H1 (cell line): ENCODE results near the gene KMT5C. TPM values are rescaled to one million over a fixed set of nuclear protein-coding genes. Genes with fewer than 3 reads are reported as not detected.

ENCODE experiments used
- CTCF ChIA-PET: fragments of 300-600 bp; sonication (Branson Sonifier 250); formaldehyde crosslinking; loops from one replicate; lab custom pipeline; 2021; ENCODE audit not compliant: partially characterized antibody; lab: Charles Lee
- POLR2A ChIA-PET: fragments of 300-600 bp; sonication (Branson Sonifier 250); formaldehyde crosslinking; loops from one replicate; lab custom pipeline; 2021; ENCODE audit warnings: inconsistent platforms; ENCODE audit not compliant: partially characterized antibody; lab: Charles Lee
- DNase-seq, 2 experiments: peaks; one replicate each; pipeline versions ENCODE4 v3.0.0 to v3.0.0-alpha.2; 2010 to 2022; ENCODE audit warnings: low spot score in 2 of 2, low read depth in 1 of 2, mixed read lengths in 1 of 2
- FAIRE-seq: peaks from 2 replicates; lab custom pipeline; 2011; peaks lifted over from hg19 to GRCh38; lab: Jason Lieb, UNC
- H2AFZ ChIP-seq: 2 replicates; pipeline ENCODE4 v1.8.1; 2012; ENCODE audit warnings: low read length, inconsistent platforms
- H2AK5ac ChIP-seq: 2 replicates; pipeline ENCODE4 v1.6.1; 2013; ENCODE audit warnings: low read depth, low read length
- H2BK120ac ChIP-seq: replicated peaks from 2 replicates; pipeline ENCODE3; 2013; ENCODE audit warnings: low read depth, low read length, inconsistent platforms
- H2BK12ac ChIP-seq: 2 replicates; pipeline ENCODE4 v1.6.1; 2013; ENCODE audit warnings: low read depth, low read length
- H2BK15ac ChIP-seq: 2 replicates; pipeline ENCODE4 v1.6.1; 2013; ENCODE audit warnings: low read length
- H2BK20ac ChIP-seq: 2 replicates; pipeline ENCODE4 v1.6.1; 2013; ENCODE audit warnings: low read length
- H2BK5ac ChIP-seq: 2 replicates; pipeline ENCODE4 v1.6.1; 2013; ENCODE audit warnings: low read depth, low read length
- H3K14ac ChIP-seq: 2 replicates; pipeline ENCODE4 v1.6.1; 2013; ENCODE audit warnings: inconsistent platforms; ENCODE audit not compliant: insufficient read length
- H3K18ac ChIP-seq: 2 replicates; pipeline ENCODE4 v1.6.1; 2013; ENCODE audit warnings: low read length; ENCODE audit errors: extremely low read depth
- H3K23ac ChIP-seq: 2 replicates; pipeline ENCODE4 v1.6.1; 2013; ENCODE audit warnings: inconsistent platforms; ENCODE audit not compliant: insufficient read length
- H3K23me2 ChIP-seq: 2 replicates; pipeline ENCODE4 v1.6.1; 2013; ENCODE audit warnings: low read depth, low read length
- H3K27ac ChIP-seq: 2 replicates; pipeline ENCODE4 v1.6.1; 2011; ENCODE audit warnings: low read depth, low read length, inconsistent platforms
- H3K27me3 ChIP-seq, 4 experiments: replicated peaks in 1 of 4; 1 replicate in 1 of 4; 2 replicates in 3 of 4; pipeline versions ENCODE4 v1.6.1 to v1.8.1; 2011 to 2013; ENCODE audit warnings: low read length in 3 of 4, mild to moderate bottlenecking in 3 of 4, inconsistent platforms in 2 of 4, mixed read lengths in 2 of 4, moderate library complexity in 1 of 4; ENCODE audit not compliant: control insufficient read depth in 3 of 4, insufficient read depth in 3 of 4; ENCODE audit errors: extremely low read depth in 1 of 4
- H3K36me3 ChIP-seq, 4 experiments: 2 replicates each; pipeline versions ENCODE4 v1.6.1 to v1.8.1; 2011 to 2013; ENCODE audit warnings: mild to moderate bottlenecking in 4 of 4, low read length in 3 of 4, moderate library complexity in 2 of 4, control low read depth in 1 of 4, inconsistent platforms in 1 of 4; ENCODE audit not compliant: insufficient read depth in 4 of 4, control insufficient read depth in 2 of 4
- H3K4ac ChIP-seq: replicated peaks from 2 replicates; pipeline ENCODE3; 2013; ENCODE audit warnings: low read length, low read depth, mixed read lengths, inconsistent platforms; ENCODE audit not compliant: insufficient read length
- H3K4me1 ChIP-seq, 4 experiments: replicated peaks in 1 of 4; 1 replicate in 1 of 4; 2 replicates in 3 of 4; pipeline versions ENCODE4 v1.6.1 to v1.8.1; 2011 to 2013; ENCODE audit warnings: low read length in 3 of 4, inconsistent platforms in 2 of 4, mixed read lengths in 1 of 4; ENCODE audit not compliant: insufficient read depth in 4 of 4, control insufficient read depth in 3 of 4
- H3K4me2 ChIP-seq, 2 experiments: 2 replicates each; pipeline versions ENCODE4 v1.6.1 to v1.8.1; 2011 to 2013; ENCODE audit warnings: low read depth in 2 of 2, low read length in 2 of 2, control low read depth in 1 of 2, inconsistent platforms in 1 of 2, mild to moderate bottlenecking in 1 of 2; ENCODE audit not compliant: insufficient read depth in 1 of 2
- H3K4me3 ChIP-seq, 4 experiments: fragments of 200-600, 300-600 bp in 1 of 4; sonication (generic), shearing (Covaris generic), sonication (Bioruptor Twin) in 1 of 4; 2 replicates each; pipeline versions ENCODE4 v1.5.1 to v1.8.1; 2011 to 2016; ENCODE audit warnings: low read length in 4 of 4, low read depth in 3 of 4, control low read depth in 2 of 4, inconsistent platforms in 2 of 4, mild to moderate bottlenecking in 2 of 4, mixed read lengths in 1 of 4, moderate library complexity in 1 of 4; ENCODE audit not compliant: insufficient read depth in 2 of 4; ENCODE audit errors: extremely low read depth in 1 of 4
- H3K56ac ChIP-seq: replicated peaks from 2 replicates; pipeline ENCODE3; 2013; ENCODE audit warnings: low read depth, mild to moderate bottlenecking, mixed read lengths, low read length, inconsistent platforms; ENCODE audit not compliant: insufficient read length
- H3K79me1 ChIP-seq: 2 replicates; pipeline ENCODE4 v1.6.1; 2013; ENCODE audit warnings: low read depth, low read length, control low read depth
- H3K79me2 ChIP-seq, 2 experiments: 2 replicates each; pipeline versions ENCODE4 v1.6.1 to v1.8.1; 2012 to 2013; ENCODE audit warnings: low read length in 2 of 2, mild to moderate bottlenecking in 2 of 2, inconsistent platforms in 1 of 2; ENCODE audit not compliant: insufficient read depth in 2 of 2, control insufficient read depth in 1 of 2
- H3K9ac ChIP-seq, 4 experiments: replicated peaks in 1 of 4; 1 replicate in 1 of 4; 2 replicates in 3 of 4; pipeline versions ENCODE4 v1.6.1 to v1.8.1; 2011 to 2013; ENCODE audit warnings: low read depth in 3 of 4, low read length in 3 of 4, control low read depth in 2 of 4, mild to moderate bottlenecking in 2 of 4, moderate library complexity in 2 of 4, inconsistent platforms in 1 of 4; ENCODE audit errors: extremely low read depth in 1 of 4
- H3K9me3 ChIP-seq, 2 experiments: 2 replicates each; pipeline versions ENCODE4 v1.6.1 to v1.8.1; 2012 to 2013; ENCODE audit warnings: mild to moderate bottlenecking in 2 of 2, moderate library complexity in 2 of 2, control low read depth in 1 of 2, inconsistent platforms in 1 of 2, low read depth in 1 of 2, low read length in 1 of 2, mixed read lengths in 1 of 2; ENCODE audit not compliant: insufficient read depth in 2 of 2
- H4K20me1 ChIP-seq, 2 experiments: replicated peaks in 1 of 2; 2 replicates each; pipeline versions ENCODE3 to v1.8.1; 2011 to 2013; ENCODE audit warnings: inconsistent platforms in 2 of 2, low read length in 2 of 2, mild to moderate bottlenecking in 1 of 2; ENCODE audit not compliant: insufficient read depth in 2 of 2, control insufficient read depth in 1 of 2
- H4K5ac ChIP-seq: 2 replicates; pipeline ENCODE4 v1.6.1; 2013; ENCODE audit warnings: low read length, low read depth, mixed read lengths, inconsistent platforms; ENCODE audit not compliant: insufficient read length
- H4K8ac ChIP-seq: 2 replicates; pipeline ENCODE4 v1.8.0; 2013; ENCODE audit warnings: mild to moderate bottlenecking, moderate library complexity, low read length, inconsistent platforms; ENCODE audit not compliant: insufficient read depth; ENCODE audit errors: extremely low read depth
- H4K91ac ChIP-seq: replicated peaks from 2 replicates; pipeline ENCODE3; 2013; ENCODE audit warnings: low read length, mixed read lengths, inconsistent platforms; ENCODE audit not compliant: insufficient read length
- ATF2 ChIP-seq: IDR thresholded peaks from 2 replicates; pipeline ENCODE4 v1.6.1; 2012; ENCODE audit warnings: low read length, inconsistent platforms
- BRCA1 ChIP-seq: IDR thresholded peaks from 2 replicates; pipeline ENCODE4 v1.6.1; 2012; ENCODE audit warnings: low read depth, low read length, improper control_type of control experiment
- CBX5 ChIP-seq: fragments of 300-800, 300-1000 bp; sonication (generic); IDR thresholded peaks from 2 replicates; pipeline ENCODE4 v1.7.1; 2016; ENCODE audit warnings: antibody characterized with exemption, low read length, low read depth
- E2F6 ChIP-seq: IDR thresholded peaks from 2 replicates; pipeline ENCODE4 v1.6.1; 2012; ENCODE audit warnings: inconsistent platforms
- EZH2 ChIP-seq: fragments of 200-600 bp; sonication (generic); IDR thresholded peaks from 2 replicates; pipeline ENCODE4 v1.7.1; 2012; ENCODE audit warnings: low read depth, mild to moderate bottlenecking, moderate library complexity, low read length, inconsistent platforms; ENCODE audit not compliant: severe bottlenecking
- FOSL1 ChIP-seq: IDR thresholded peaks from 2 replicates; pipeline ENCODE4 v1.6.1; 2011; ENCODE audit warnings: mild to moderate bottlenecking, low read depth, low read length, moderate library complexity; ENCODE audit not compliant: insufficient read depth
- GABPA ChIP-seq: IDR thresholded peaks from 2 replicates; pipeline ENCODE4 v1.6.1; 2011; ENCODE audit warnings: mild to moderate bottlenecking, low read length, moderate library complexity, borderline replicate concordance; ENCODE audit not compliant: insufficient read depth
- KDM5A ChIP-seq: fragments of 200-600 bp; IDR thresholded peaks from 2 replicates; pipeline ENCODE4 v1.7.1; 2012; ENCODE audit warnings: mild to moderate bottlenecking, low read length, inconsistent platforms, mixed read lengths
- NANOG ChIP-seq: IDR thresholded peaks from 2 replicates; pipeline ENCODE4 v1.6.1; 2011; ENCODE audit warnings: low read length, low read depth, mild to moderate bottlenecking, inconsistent platforms; ENCODE audit not compliant: insufficient read depth, poor library complexity, severe bottlenecking
- TCF12 ChIP-seq: IDR thresholded peaks from 2 replicates; pipeline ENCODE4 v1.6.1; 2011; ENCODE audit warnings: low read depth, mild to moderate bottlenecking, low read length
- whole genome bisulfite sequencing, 2 experiments: shearing (Covaris generic) in 1 of 2; methylation state at CpG; one replicate each; pipeline versions ENCODE4 v1.1.6 to v1.1.7; 2013 to 2015; ENCODE audit warnings: low lambda C conversion rate in 2 of 2, mixed read lengths in 2 of 2, inconsistent platforms in 1 of 2, low coverage in 1 of 2, missing lambda C conversion rate in 1 of 2; ENCODE audit not compliant: insufficient replicate concordance in 2 of 2, insufficient coverage in 1 of 2, insufficient read length in 1 of 2; ENCODE audit errors: extremely low coverage in 1 of 2, missing lambda C conversion rate in 1 of 2; 5-methylcytosine and 5-hydroxymethylcytosine counted together
- polyA plus RNA-seq, 7 experiments: library from polyadenylated mRNA; depleted of rRNA in 3 of 7; stranded (reverse) in 5 of 7; unstranded in 2 of 7; fragments of >200 nt in 5 of 7; fragments of 200-250 nt in 2 of 7; gene quantifications; 1 replicate in 5 of 7; 2 replicates in 1 of 7; 4 replicates in 1 of 7; pipeline versions ENCODE4 v1.2.1 to v1.2.3, GENCODE V29; 2011 to 2013; ENCODE audit warnings: missing spikeins in 2 of 7, mixed read lengths in 2 of 7
- total RNA-seq: library from RNA; stranded (reverse); fragmentation: NEBNext Ultra II Directional; extraction: Animal tissue kit (Norgen Biotek cat#: 25700); gene quantifications from 2 replicates; pipeline ENCODE4 v1.2.1, GENCODE V29; 2021

The KMT5C gene
- total and polyA plus RNA-seq, 2 of the 8 experiments (the other 6 are each of a cell fraction or from before 2014, with no cell fraction given): 24.9 to 31.5 TPM

GRCh38 chr19:55315956-55316525 is 23.6 kb upstream of the KMT5C start:
- H2AFZ ChIP-seq: no peak overlapping the region
- no peak overlapping the region for H3K56ac ChIP-seq
- no peak overlapping the region for H3K4me3 ChIP-seq
- H3K27me3 ChIP-seq: no peaks in the 10 kb centered on the region
- H3K23me2 ChIP-seq: peaks cover 2% of the 10 kb centered on the region; the same call in 1 of the 2 replicates
- 93% methylated on average over 13 of the region's 13 CpGs; no CpG with 5 or more reads in 1 of the 2 experiments for WGBS, 2 experiments
- H4K8ac ChIP-seq: no peak overlapping the region; the same call in 1 of the 2 replicates
- ChIA-PET POLR2A (interaction anchor here (0.8 to 3.8 kb wide), 8 partner anchors 10 to 92 kb away, joined by 3 to 17 read pairs (median 6); partner anchors contain the start of genes KMT5C, RPL28 and UBE2S), CTCF (interaction anchor here (1.0 to 3.1 kb wide), 5 partner anchors 12 to 43 kb away, joined by 3 to 7 read pairs (median 4); no protein-coding TSS in a partner anchor)
- H2AK5ac ChIP-seq: no peak overlapping the region
- no peak overlapping the region for H2BK120ac ChIP-seq
- H3K4me1 ChIP-seq: peaks cover 0 to 5% (median 2%) of the 10 kb centered on the region in 4 experiments; a peak in 5 of 7 replicates
- no peak for DNase-seq
- H3K4ac ChIP-seq: no peak overlapping the region
- H2BK5ac ChIP-seq: no peak overlapping the region
- no peaks in the 10 kb centered on the region for H3K79me2 ChIP-seq
- H3K79me1 ChIP-seq: no peaks in the 10 kb centered on the region
- H4K5ac ChIP-seq: no peak overlapping the region
- no peak overlapping the region for H2BK12ac ChIP-seq
- no peaks in the 10 kb centered on the region for H4K20me1 ChIP-seq
- no peak overlapping the region for H2BK20ac ChIP-seq
- no peak overlapping the region for H3K18ac ChIP-seq
- H3K4me2 ChIP-seq: no peak overlapping the region
- no peak overlapping the region for H4K91ac ChIP-seq
- no peak overlapping the region for H3K27ac ChIP-seq
- H3K14ac ChIP-seq: no peak overlapping the region
- H3K23ac ChIP-seq: no peak overlapping the region
- peaks cover 0 to 5% (median 0%) of the 10 kb centered on the region in 4 experiments; a peak in 1 of 8 replicates for H3K36me3 ChIP-seq
- no peak overlapping the region for H3K9ac ChIP-seq
- H3K9me3 ChIP-seq: no peaks in the 10 kb centered on the region
- no peak overlapping the region for H2BK15ac ChIP-seq
- FAIRE-seq: no peak
- TF ChIP-seq BRCA1 (no peak), KDM5A (no peak), EZH2 (no peak), TCF12 (no peak), CBX5 (no peak), FOSL1 (no peak), GABPA (no peak), NANOG (no peak), E2F6 (no peak), ATF2 (no peak)
